Activated CD4-positive, alpha-beta memory T cell treated with anti-CD3 and anti-CD28 coated beads, Interleukin-2, amount 10 ng/mL, durations not matched to agents 7 days and 5 days (primary cell): ENCODE data around the gene SH3TC1. TPM values are rescaled to one million over a fixed set of nuclear protein-coding genes. Genes with fewer than 3 reads are reported as not detected.

ENCODE experiments used
- CTCF ChIA-PET: fragments of 350-600 bp; sonication (Branson Sonifier 250); formaldehyde crosslinking; loops from one replicate; lab custom pipeline; 2021; ENCODE audit warnings: antibody characterized with exemption, inconsistent platforms; lab: Charles Lee
- POLR2A ChIA-PET: fragments of 350-600 bp; sonication (Branson Sonifier 250); formaldehyde crosslinking; loops from one replicate; lab custom pipeline; 2021; ENCODE audit warnings: antibody characterized with exemption; lab: Charles Lee
- DNase-seq: peaks from one replicate; pipeline ENCODE4 v3.0.0-alpha.2; 2020
- H3K27ac Mint-ChIP-seq: one replicate; pipeline ENCODE4 v1.8.0; 2021; ENCODE audit warnings: mild to moderate bottlenecking, mixed read lengths
- H3K27me3 Mint-ChIP-seq: one replicate; pipeline ENCODE4 v1.8.0; 2021; ENCODE audit warnings: mixed read lengths
- H3K36me3 Mint-ChIP-seq: one replicate; pipeline ENCODE4 v1.8.0; 2021; ENCODE audit warnings: low read depth, mixed read lengths
- H3K4me1 Mint-ChIP-seq: one replicate; pipeline ENCODE4 v1.8.0; 2021; ENCODE audit warnings: mixed read lengths
- H3K4me3 Mint-ChIP-seq: one replicate; pipeline ENCODE4 v1.8.0; 2021; ENCODE audit warnings: mild to moderate bottlenecking, mixed read lengths
- H3K9me3 Mint-ChIP-seq: one replicate; pipeline ENCODE4 v1.8.0; 2021; ENCODE audit warnings: mixed read lengths
- total RNA-seq, 2 experiments: library from RNA; stranded (reverse); gene quantifications; one replicate each; pipeline ENCODE4 v1.2.3, GENCODE V29; 2021

SH3TC1 gene
- total RNA-seq, 2 experiments from 2014 or later = 16.8 to 19.5 TPM

DNA sequence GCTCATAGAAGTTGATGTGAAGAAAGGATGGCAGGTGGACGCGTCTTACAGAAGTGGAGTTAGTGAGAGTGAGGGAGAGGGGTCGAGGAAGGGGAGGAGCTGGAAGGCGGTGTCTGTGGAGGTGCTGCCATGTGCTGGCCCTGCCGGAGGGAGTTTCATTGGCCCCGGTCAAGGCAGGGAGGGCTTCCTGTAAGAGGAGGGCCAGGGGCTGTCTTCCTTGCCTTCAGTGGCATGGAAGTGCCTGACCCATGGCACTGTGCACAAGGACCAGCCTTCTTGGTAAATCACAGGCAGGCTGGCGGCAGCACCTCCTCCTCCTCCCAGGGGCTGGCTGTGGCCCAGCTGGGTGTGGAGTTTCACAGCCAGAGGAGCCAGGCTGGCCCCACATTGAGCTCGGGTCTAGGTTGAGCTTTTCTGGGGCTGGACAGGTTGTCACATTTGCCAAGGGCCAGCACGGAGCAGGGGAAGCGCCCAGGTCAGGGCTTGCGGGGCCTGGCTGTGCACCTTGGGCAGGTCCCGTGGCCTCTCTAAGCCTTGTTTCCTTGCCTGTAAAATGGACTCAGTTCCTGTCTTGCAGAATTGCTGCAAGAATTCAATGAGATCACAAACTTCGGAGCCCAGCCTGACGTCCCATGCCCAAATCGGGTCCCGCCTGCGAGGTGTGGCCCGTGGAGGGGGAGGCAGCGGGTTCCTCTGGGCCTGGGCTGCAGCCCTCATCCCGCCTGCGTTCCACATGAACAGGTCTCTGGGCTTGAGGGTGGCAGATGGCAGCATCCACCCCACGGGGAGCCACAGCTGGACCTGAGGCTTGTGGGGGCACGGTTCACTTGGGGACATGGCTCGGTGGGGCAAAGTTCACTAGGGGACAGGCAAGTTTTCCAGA lies 77.5 kb downstream of the SH3TC1 start:
- Mint-ChIP-seq H3K4me1 (no peaks in the 10 kb centered on the region), H3K9me3 (no peaks in the 10 kb centered on the region), H3K27me3 (no peaks in the 10 kb centered on the region), H3K27ac (no peak overlapping the region), H3K4me3 (no peak overlapping the region), H3K36me3 (no peaks in the 10 kb centered on the region)
- POLR2A ChIA-PET = no interaction called here
- CTCF ChIA-PET = no interaction called here
- no peak for DNase-seq

DNA sequence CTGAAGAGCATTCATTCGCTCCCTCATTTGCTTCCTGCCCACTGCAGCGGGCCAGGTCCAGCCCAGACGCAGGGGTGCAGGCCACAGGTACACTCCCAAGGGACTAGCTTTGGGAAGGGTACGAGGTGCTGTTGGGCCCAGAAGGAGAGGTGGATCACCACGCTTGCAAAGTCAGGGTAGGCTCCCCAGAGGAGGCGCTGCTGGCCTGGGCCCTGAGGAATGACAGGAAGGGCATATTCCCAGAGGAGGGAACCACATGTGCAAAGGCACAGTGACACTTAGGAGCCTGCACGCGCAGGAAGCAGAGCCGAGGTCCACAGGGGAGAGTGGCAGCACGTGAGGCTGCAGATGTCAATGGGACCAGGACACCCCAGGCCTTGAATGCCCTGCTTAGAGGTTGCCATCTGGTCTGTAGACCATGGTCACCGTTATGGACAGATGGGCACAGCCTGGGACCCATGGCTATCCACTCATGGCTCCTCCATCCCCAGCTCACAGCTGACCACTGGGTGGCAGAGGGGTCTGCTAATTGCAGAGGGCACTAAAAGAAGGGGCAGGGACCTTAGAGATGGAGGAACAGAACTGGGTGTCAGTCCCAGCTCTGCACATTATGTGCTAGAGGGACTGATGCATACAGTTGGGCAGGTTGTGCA lies 78.4 kb downstream of the SH3TC1 start:
- H3K27me3 Mint-ChIP-seq = no peaks in the 10 kb centered on the region
- H3K4me3 Mint-ChIP-seq = no peak overlapping the region
- no peaks in the 10 kb centered on the region for H3K36me3 Mint-ChIP-seq
- CTCF ChIA-PET = no interaction called here
- DNase-seq = no peak
- H3K27ac Mint-ChIP-seq = no peak overlapping the region
- H3K9me3 Mint-ChIP-seq = no peaks in the 10 kb centered on the region
- H3K4me1 Mint-ChIP-seq = no peaks in the 10 kb centered on the region
- POLR2A ChIA-PET = no interaction called here

DNA sequence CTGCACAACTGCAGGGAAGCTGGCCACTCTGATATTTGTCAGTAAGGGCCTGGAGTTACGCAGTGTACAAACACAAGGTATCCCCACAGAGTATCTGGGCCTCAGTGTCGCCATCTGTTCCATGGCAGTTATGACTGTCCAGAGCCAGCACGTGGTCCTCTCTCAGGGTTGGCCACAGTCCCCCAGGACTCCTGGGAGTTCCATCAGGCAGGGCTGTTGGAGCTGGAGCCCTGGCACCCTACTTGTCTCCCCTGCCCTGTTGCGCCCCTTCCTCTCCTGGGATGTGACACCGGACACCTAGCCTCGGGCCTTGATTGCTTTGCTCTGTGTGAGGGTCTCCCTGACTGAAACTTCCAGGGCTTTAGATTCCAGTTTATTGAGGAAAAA lies 78.9 kb downstream of the SH3TC1 start:
- H3K36me3 Mint-ChIP-seq = no peaks in the 10 kb centered on the region
- no peak overlapping the region for H3K4me3 Mint-ChIP-seq
- POLR2A ChIA-PET = no interaction called here
- CTCF ChIA-PET = no interaction called here
- DNase-seq = no peak
- H3K27ac Mint-ChIP-seq = no peak overlapping the region
- H3K4me1 Mint-ChIP-seq = no peaks in the 10 kb centered on the region
- H3K9me3 Mint-ChIP-seq = no peaks in the 10 kb centered on the region
- no peaks in the 10 kb centered on the region for H3K27me3 Mint-ChIP-seq

DNA sequence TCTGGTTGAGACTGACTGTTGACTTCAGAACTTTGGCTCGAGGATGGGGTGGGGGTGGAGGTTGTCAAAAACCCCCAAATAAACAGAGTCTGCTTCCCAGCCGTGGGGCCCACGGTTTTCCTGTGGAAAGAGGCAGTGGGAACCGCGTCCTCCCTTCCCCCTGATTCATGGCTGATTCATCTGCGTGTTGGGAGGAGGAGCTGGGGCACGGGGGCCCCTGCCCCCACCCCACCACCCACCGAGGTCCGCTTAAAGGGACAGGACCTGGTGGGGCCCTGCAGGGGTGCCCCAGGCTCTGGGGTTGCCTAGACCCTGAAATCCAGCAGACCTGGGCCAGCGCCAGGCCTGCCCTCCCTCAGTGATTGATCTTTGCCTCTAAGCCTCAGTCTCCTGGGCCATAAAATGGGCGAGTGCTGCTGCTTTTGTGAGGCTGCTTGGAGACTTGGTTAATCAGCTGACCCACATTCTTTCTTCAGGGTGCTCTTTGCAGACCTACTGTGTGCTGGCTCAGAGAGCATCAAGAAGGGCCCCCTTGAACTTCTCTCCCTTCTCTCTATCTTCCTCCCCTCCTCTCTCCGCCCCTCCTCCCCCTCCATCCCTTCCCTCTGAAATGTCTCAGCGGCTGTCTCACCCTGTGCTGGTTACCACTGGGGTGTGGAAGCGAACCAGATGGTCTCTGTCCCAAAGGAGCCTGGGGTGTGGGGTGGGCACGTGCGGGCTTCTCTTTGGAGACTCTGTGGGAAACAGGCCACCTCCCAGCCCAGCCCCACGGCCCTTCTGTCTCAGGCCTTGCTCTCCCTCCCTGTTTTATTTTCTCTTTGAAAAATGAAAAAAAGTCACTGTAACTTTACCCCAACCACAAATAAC lies 79.6 kb downstream of the SH3TC1 start:
- Mint-ChIP-seq H3K36me3 (no peaks in the 10 kb centered on the region), H3K27ac (no peak overlapping the region), H3K4me1 (no peaks in the 10 kb centered on the region), H3K4me3 (no peak overlapping the region), H3K9me3 (no peaks in the 10 kb centered on the region), H3K27me3 (no peaks in the 10 kb centered on the region)
- no peak for DNase-seq
- CTCF ChIA-PET = no interaction called here
- POLR2A ChIA-PET = no interaction called here

DNA sequence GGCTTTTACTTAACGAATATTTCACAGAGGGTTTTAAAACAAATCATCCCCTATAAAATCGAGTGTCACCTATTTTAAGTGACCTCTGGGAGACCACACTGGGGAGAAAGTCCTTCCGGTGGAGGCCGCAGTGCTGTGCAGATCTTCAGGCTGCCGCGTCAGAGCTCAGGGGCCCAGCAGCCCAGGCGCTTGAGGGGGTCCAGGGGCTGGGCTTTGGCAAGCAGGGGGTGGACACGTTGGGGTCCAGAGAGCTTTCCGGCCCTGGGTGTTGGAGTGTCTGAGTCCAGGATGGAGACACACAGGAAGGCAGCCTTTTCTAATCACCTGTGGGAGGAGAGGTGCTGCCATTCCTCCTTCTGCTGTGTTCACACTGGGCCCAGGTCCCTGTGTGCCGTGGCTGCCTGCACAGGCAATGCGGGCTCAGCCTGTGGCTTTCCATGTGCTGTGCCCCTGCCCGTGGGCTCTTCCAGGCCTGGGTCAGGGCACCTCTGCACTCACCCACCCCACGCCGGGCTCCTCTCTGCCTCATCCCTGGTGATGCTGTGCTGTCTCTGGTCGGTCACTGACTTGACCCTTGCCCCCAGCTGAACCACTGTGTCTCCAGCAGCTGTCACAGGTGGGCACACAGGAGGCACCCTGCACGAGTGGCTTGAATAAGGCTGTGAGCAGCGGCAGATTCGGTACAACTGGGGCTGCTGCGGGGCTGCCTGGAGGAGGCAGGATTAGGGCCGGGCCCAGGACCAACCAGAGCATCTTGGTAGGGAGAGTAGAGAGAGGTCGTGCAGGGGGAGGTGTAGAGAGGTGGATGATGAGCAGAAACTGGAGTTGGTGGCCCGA lies 80.4 kb downstream of the SH3TC1 start:
- Mint-ChIP-seq H3K4me3 (no peak overlapping the region), H3K27me3 (no peaks in the 10 kb centered on the region), H3K27ac (no peak overlapping the region), H3K9me3 (no peaks in the 10 kb centered on the region), H3K36me3 (no peaks in the 10 kb centered on the region), H3K4me1 (no peaks in the 10 kb centered on the region)
- ChIA-PET CTCF (no interaction called here), POLR2A (no interaction called here)
- DNase-seq = no peak

DNA sequence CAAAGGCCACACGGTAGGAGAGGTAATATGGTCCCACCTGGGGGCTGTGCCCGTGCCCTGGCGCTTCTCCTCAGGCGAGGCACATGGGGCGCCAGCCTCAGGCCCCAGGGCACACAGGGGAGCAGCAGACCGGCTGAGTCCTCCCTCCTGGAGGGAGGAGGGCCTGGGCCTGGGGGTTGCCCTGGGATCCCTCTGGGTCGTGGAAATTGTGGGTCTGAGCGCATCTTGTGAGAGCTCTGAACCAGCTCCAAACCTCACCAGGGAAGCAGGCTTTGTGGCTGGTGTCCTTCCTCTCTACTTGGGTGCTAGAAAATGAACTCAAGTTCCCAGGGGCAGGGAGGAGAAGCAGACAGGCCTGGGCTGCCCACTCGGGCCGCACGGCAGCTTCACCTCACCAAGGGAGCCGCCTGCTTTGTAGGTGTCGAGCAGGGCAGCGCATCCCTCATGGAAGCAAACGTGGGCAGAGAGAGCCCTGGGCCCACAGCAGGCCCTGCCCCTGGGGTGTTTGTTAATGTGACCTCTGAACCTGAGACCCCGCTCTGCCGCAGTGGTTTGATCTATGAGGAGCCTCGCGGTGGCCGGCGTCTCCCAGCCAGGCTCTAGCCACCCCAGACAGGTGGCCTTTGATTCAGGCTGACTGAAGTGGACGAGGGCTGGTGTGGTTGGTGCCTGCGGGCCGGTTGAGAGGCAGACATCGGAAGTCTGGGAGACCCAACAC lies 81.2 kb downstream of the SH3TC1 start:
- no peaks in the 10 kb centered on the region for H3K36me3 Mint-ChIP-seq

DNA sequence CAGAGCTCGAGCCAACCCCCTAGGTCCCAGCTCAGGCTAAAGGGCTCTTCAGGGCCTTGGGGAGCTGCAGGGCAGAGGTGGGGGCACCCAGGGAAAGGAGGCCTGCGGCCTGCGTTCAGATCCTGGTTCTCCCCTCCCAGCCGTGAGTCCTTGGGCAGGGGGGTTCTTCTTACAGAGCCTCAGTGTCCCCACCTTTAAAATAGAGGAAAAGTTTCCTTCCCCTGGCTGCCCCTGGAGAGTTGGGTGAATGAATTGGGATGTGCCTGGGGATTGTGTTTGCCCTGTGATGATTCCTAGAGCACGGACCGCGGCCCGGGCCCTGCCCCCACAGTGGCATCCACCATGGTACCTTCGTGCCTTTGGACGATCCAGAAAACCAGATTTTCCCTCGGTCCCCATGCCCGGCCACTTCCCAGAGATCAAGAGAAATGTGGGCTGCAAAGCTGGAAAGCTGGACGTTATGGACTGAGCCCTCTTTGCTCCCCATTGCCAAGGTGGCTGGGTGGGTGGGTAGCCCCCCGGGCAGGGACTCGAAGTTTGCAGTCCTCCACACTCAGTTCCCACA lies 81.9 kb downstream of the SH3TC1 start:
- no peaks in the 10 kb centered on the region for H3K27me3 Mint-ChIP-seq
- H3K9me3 Mint-ChIP-seq = no peaks in the 10 kb centered on the region
- H3K27ac Mint-ChIP-seq = no peak overlapping the region
- DNase-seq = no peak
- POLR2A ChIA-PET = no interaction called here
- H3K4me1 Mint-ChIP-seq = no peaks in the 10 kb centered on the region
- no peak overlapping the region for H3K4me3 Mint-ChIP-seq
- CTCF ChIA-PET = no interaction called here
- H3K36me3 Mint-ChIP-seq = no peaks in the 10 kb centered on the region

More for the DNA sequence above, 81.2 kb downstream of the SH3TC1 start:
- no peak overlapping the region for H3K27ac Mint-ChIP-seq
- CTCF ChIA-PET = no interaction called here
- no peaks in the 10 kb centered on the region for H3K27me3 Mint-ChIP-seq
- no peaks in the 10 kb centered on the region for H3K9me3 Mint-ChIP-seq
- H3K4me3 Mint-ChIP-seq = no peak overlapping the region
- DNase-seq = no peak
- H3K4me1 Mint-ChIP-seq = no peaks in the 10 kb centered on the region
- POLR2A ChIA-PET = no interaction called here

DNA sequence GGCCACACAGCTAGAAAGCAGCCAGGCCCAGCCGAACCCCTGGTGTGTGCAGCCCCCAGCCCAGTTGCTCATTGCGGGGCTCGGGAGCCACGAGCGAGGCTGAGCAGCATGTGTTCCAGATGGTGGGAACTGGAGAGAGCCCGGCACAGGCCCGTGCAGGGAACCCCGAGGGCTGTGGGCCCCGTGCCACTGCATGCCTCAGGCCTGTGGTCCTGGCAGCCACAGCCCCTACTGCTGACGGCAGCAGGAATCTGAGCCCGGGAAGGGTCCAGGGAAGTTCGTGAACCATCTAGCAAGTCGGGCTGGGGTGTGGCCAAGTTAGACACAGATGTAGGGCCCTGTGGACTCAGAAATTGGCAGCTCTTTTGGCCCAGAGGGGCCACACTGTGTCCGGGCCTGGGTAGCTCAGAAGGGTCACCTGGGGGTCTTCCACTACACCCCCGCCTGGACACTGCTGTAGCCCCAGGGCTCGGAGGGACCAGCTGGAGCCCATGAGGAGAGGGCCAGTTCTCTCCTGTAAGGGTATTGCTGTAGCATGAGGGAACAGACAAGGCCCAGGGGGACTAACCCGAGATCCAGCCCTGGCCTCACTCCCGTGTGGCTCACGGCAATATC lies 82.5 kb downstream of the SH3TC1 start:
- CTCF ChIA-PET = no interaction called here
- H3K36me3 Mint-ChIP-seq = no peaks in the 10 kb centered on the region
- H3K27me3 Mint-ChIP-seq = no peaks in the 10 kb centered on the region
- no peak overlapping the region for H3K27ac Mint-ChIP-seq
- POLR2A ChIA-PET = no interaction called here
- no peaks in the 10 kb centered on the region for H3K4me1 Mint-ChIP-seq
- H3K9me3 Mint-ChIP-seq = no peaks in the 10 kb centered on the region
- no peak for DNase-seq
- H3K4me3 Mint-ChIP-seq = no peak overlapping the region

DNA sequence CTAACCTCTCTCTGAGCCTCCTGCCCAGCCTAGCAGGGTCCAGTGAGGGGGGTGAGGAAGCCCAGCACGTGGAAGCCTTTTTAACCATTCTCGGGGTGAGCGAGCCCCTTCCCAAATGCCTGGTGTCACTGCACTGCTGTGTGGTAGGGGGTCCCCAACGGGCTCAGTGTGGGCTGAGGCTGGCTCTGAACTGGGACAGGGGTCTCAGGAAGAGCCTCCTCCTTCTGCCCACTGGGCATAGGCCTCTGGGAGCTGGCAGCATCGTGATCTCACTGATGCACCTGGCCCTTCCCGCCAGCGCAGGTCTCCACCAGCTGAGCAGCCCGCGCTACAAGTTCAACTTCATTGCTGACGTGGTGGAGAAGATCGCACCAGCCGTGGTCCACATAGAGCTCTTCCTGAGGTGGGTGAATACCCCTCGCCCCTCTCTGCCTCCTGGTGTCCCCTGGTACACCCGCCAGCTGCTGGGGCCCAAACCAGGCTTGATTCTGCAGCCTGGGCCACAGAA lies 83.1 kb downstream of the SH3TC1 start:
- Mint-ChIP-seq H3K27ac (no peak overlapping the region), H3K4me3 (no peak overlapping the region), H3K9me3 (no peaks in the 10 kb centered on the region), H3K27me3 (no peaks in the 10 kb centered on the region), H3K4me1 (no peaks in the 10 kb centered on the region), H3K36me3 (no peaks in the 10 kb centered on the region)
- CTCF ChIA-PET = no interaction called here
- no peak for DNase-seq
- POLR2A ChIA-PET = no interaction called here

DNA sequence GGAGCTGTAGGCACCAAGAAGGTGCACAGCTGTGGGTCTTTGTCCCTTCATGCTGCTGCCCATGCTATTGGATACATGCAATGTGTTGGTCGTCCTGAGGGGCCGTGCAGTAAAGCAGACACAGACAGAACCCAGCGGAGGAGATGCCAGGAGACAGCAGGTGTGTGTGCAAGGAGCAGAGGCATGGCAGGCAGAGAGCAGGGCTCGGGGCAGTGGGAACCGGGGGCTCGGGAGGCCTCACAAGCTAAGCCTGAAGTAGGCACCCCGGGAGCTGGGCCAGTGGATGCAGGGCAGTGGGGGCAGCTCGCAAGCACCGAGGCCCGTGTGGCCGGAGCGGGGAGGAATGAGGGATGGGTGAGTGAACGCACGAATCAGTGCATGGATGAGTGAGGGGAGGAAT lies 83.7 kb downstream of the SH3TC1 start:
- DNase-seq = no peak
- Mint-ChIP-seq H3K4me3 (no peak overlapping the region), H3K9me3 (no peaks in the 10 kb centered on the region), H3K27ac (no peak overlapping the region), H3K36me3 (no peaks in the 10 kb centered on the region), H3K27me3 (no peaks in the 10 kb centered on the region), H3K4me1 (no peaks in the 10 kb centered on the region)
- POLR2A ChIA-PET = no interaction called here
- CTCF ChIA-PET = no interaction called here

DNA sequence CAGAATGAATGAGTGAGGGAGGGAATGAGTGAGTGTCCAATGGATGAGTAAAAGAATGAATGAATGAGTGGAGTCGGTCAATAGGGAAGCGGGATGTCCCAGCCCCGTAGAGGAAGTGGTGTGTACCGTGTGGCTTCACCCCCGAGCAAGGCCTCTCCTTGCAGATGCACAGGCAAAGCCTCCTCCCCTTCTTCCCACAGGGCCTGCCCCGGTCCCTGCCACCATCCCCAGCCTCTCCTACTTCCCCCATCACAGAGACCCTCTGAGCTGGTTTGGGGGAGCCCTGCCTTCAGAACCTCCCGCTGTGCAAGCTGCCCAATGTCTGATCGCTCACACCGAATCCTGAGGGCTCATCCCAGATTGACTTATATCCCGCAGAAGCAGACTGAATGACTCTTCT lies 84.1 kb downstream of the SH3TC1 start:
- no peaks in the 10 kb centered on the region for H3K4me1 Mint-ChIP-seq
- H3K27me3 Mint-ChIP-seq = no peaks in the 10 kb centered on the region
- no peaks in the 10 kb centered on the region for H3K36me3 Mint-ChIP-seq
- ChIA-PET POLR2A (no interaction called here), CTCF (no interaction called here)
- H3K9me3 Mint-ChIP-seq = no peaks in the 10 kb centered on the region
- DNase-seq = no peak
- no peak overlapping the region for H3K4me3 Mint-ChIP-seq
- H3K27ac Mint-ChIP-seq = no peak overlapping the region
